HepG2 (cell line): ENCODE measurements around the gene DRC3. TPM values are rescaled to one million over a fixed set of nuclear protein-coding genes. Genes with fewer than 3 reads are reported as not detected.

ENCODE experiments used
- ATAD3A ChIP-seq: sonication (generic); formaldehyde crosslinking; IDR thresholded peaks from 2 replicates; pipeline ENCODE4 v1.4.0; 2020; ENCODE audit warnings: missing genetic modification reagents
- FOXA1 ChIP-seq, 2 experiments: fragments of 450-650 bp in 1 of 2; sonication (generic) in 1 of 2; formaldehyde crosslinking in 1 of 2; IDR thresholded peaks; 2 replicates each; pipeline versions ENCODE4 v1.4.0 to v1.6.1; 2016 to 2020; ENCODE audit warnings: missing genetic modification reagents in 1 of 2
- HNRNPH1 ChIP-seq: fragments of 200-400 bp; formaldehyde crosslinking; optimal IDR thresholded peaks from 2 replicates; pipeline ENCODE3; 2017; ENCODE audit warnings: mild to moderate bottlenecking, low read depth, low read length
- PLRG1 ChIP-seq: fragments of 450-650 bp; conservative IDR thresholded peaks from 2 replicates; pipeline ENCODE4 v1.6.1; 2016
- SP140L ChIP-seq: sonication (generic); formaldehyde crosslinking; IDR thresholded peaks from 2 replicates; pipeline ENCODE4 v1.4.0; 2020; ENCODE audit warnings: missing genetic modification reagents, borderline replicate concordance
- ZC3H13 ChIP-seq: sonication (generic); formaldehyde crosslinking; IDR thresholded peaks from 2 replicates; pipeline ENCODE4 v1.8.1; 2023; ENCODE audit warnings: mild to moderate bottlenecking, missing genetic modification reagents, moderate library complexity
- ZFYVE20 ChIP-seq: sonication (generic); formaldehyde crosslinking; IDR thresholded peaks from 2 replicates; pipeline ENCODE4 v1.8.0; 2023; ENCODE audit warnings: low read depth, mild to moderate bottlenecking, moderate library complexity, missing genetic modification reagents, borderline replicate concordance
- ZNF512 ChIP-seq: sonication (generic); formaldehyde crosslinking; IDR thresholded peaks from 2 replicates; pipeline ENCODE4 v1.4.0; 2020; ENCODE audit warnings: mild to moderate bottlenecking, missing genetic modification reagents
- ZNF512B ChIP-seq: sonication (generic); formaldehyde crosslinking; IDR thresholded peaks from 2 replicates; pipeline ENCODE4 v1.5.1; 2020; ENCODE audit warnings: missing genetic modification reagents, mild to moderate bottlenecking, borderline replicate concordance
- ZNF607 ChIP-seq: sonication (generic); formaldehyde crosslinking; IDR thresholded peaks from 2 replicates; pipeline ENCODE4 v1.5.1; 2020; ENCODE audit warnings: missing genetic modification reagents, mild to moderate bottlenecking, borderline replicate concordance
- polyA plus RNA-seq, 8 experiments: library from polyadenylated mRNA; depleted of rRNA in 3 of 8; stranded (reverse) in 7 of 8; unstranded in 1 of 8; fragments of >200 nt; fragmentation: Illumina TruSeq in 4 of 8; extraction: Trizol in 4 of 8; gene quantifications; 2 replicates each; pipeline versions ENCODE4 v1.2.1 to v1.2.3, GENCODE V29; 2011 to 2016; ENCODE audit warnings: low read depth in 4 of 8, missing spikeins in 1 of 8, mixed read lengths in 1 of 8; ENCODE audit not compliant: insufficient read depth in 1 of 8
- total RNA-seq, 5 experiments: library from RNA; depleted of rRNA; stranded (reverse); fragments of >200 nt; fragmentation: Illumina TruSeq; extraction: Trizol; gene quantifications; 2 replicates each; pipeline ENCODE4 v1.2.3, GENCODE V29; 2016; ENCODE audit warnings: low read depth in 1 of 5
- TF ChIP-seq, protein P1 (sequence below): IDR thresholded peaks from 2 replicates; pipeline ENCODE4 v1.6.1; 2016; ENCODE audit warnings: mild to moderate bottlenecking, missing biosample characterization, missing genetic modification reagents

DRC3 gene
- total and polyA plus RNA-seq, 2 of the 13 experiments (the other 11 are each of a cell fraction or from before 2014, with no cell fraction given): 0.53 to 0.87 TPM

GRCh38 chr17:17983776-17984175 is 11.1 kb downstream of the DRC3 start (continued):
- TF ChIP-seq, protein P1, sequence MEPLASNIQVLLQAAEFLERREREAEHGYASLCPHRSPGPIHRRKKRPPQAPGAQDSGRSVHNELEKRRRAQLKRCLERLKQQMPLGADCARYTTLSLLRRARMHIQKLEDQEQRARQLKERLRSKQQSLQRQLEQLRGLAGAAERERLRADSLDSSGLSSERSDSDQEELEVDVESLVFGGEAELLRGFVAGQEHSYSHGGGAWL: no peak
- TF ChIP-seq ZNF512B (CRISPR knock-in tag) (no peak), HNRNPH1 (no peak), PLRG1 (no peak), ZNF607 (CRISPR knock-in tag) (no peak), ZNF512 (CRISPR knock-in tag) (no peak), ZFYVE20 (no peak), FOXA1 (IDR thresholded peaks at IDR 0.05) (no peak), FOXA1 (CRISPR knock-in tag; IDR thresholded peaks at IDR 0.05) (no peak), ZC3H13 (CRISPR knock-in tag) (no peak), ATAD3A (no peak), SP140L (CRISPR knock-in tag) (no peak)
